Body of pancreas (tissue), 4 donors: ENCODE results near the gene SPIN3. TPM values are rescaled to one million over a fixed set of nuclear protein-coding genes. Genes with fewer than 3 reads are reported as not detected.
A peak's percentile ranks its signal among the peaks of the same experiment; 100 is the strongest.
"Not testable (repeated sequence)": the region's sequence is repeated elsewhere in the genome, so short reads cannot be mapped to it uniquely, and the experiment has no call there.

Experiments used
- ATAC-seq: fragments of 150-250 bp; one replicate; pipeline ENCODE4 v1.9.1; 2016
- DNase-seq, 4 donors: peaks; one replicate each; pipeline ENCODE4 v3.0.0-alpha.2; 2019
- H3K27ac ChIP-seq, 4 donors: fragments of 200-600 bp; sonication (generic); 1 replicate in 3 of 4; 2 replicates in 1 of 4; pipeline versions ENCODE4 v1.5.1 to v1.6.1; 2016 to 2019; ENCODE audit warnings: mild to moderate bottlenecking in 1 of 4, mixed read lengths in 1 of 4, moderate library complexity in 1 of 4
- H3K27me3 ChIP-seq, 2 donors: fragments of 200-600 bp; sonication (generic); one replicate each; pipeline ENCODE4 v1.6.0; 2016; ENCODE audit warnings: mild to moderate bottlenecking in 1 of 2
- H3K36me3 ChIP-seq, 2 donors: fragments of 200-600 bp; sonication (generic); replicated peaks in 1 of 2; 2 replicates each; pipeline ENCODE4 v1.5.1; 2016; ENCODE audit warnings: low read depth in 2 of 2; ENCODE audit not compliant: insufficient read depth in 1 of 2
- H3K4me1 ChIP-seq: fragments of 200-600 bp; sonication (generic); one replicate; pipeline ENCODE4 v1.6.0; 2016
- H3K4me3 ChIP-seq, 2 donors: fragments of 200-600 bp; sonication (generic); 1 replicate in 1 of 2; 2 replicates in 1 of 2; pipeline ENCODE4 v1.5.1; 2016 to 2019
- H3K9me3 ChIP-seq, 3 donors: fragments of 200-600 bp; sonication (generic); 1 replicate in 2 of 3; 2 replicates in 1 of 3; pipeline ENCODE4 v1.5.1; 2016
- POLR2A ChIP-seq, 3 donors: fragments of 450-650 bp; IDR thresholded peaks; one replicate each; pipeline ENCODE4 v1.6.1; 2016; ENCODE audit warnings: antibody characterized with exemption in 3 of 3, mild to moderate bottlenecking in 2 of 3
- WGBS, 2 donors: methylation state at CpG; one replicate each; pipeline ENCODE4 v1.1.5; 2017; 5-methylcytosine and 5-hydroxymethylcytosine counted together
- intact Hi-C: fragments of 100-400 bp; cut with DNase I; formaldehyde crosslinking; loops from one replicate; pipeline ENCODE4 v1.15.1; 2023
- total RNA-seq, 2 donors: library from RNA; depleted of rRNA; stranded (reverse); fragments of >200 nt; gene quantifications; one replicate each; pipeline ENCODE4 v1.1.0, GENCODE V29; 2016
- TF ChIP-seq, protein P1 (sequence below), 7 experiments: fragments of 450-650 bp in 4 of 7; fragments of 200-600 bp in 3 of 7; sonication (generic) in 3 of 7; IDR thresholded peaks; one replicate each; pipeline ENCODE4 v1.5.1; 2016 to 2019; ENCODE audit warnings: antibody characterized with exemption in 7 of 7

SPIN3 gene
- 10 to 100 TPM; 13.2 to 19.1 TPM for total RNA-seq

DNA sequence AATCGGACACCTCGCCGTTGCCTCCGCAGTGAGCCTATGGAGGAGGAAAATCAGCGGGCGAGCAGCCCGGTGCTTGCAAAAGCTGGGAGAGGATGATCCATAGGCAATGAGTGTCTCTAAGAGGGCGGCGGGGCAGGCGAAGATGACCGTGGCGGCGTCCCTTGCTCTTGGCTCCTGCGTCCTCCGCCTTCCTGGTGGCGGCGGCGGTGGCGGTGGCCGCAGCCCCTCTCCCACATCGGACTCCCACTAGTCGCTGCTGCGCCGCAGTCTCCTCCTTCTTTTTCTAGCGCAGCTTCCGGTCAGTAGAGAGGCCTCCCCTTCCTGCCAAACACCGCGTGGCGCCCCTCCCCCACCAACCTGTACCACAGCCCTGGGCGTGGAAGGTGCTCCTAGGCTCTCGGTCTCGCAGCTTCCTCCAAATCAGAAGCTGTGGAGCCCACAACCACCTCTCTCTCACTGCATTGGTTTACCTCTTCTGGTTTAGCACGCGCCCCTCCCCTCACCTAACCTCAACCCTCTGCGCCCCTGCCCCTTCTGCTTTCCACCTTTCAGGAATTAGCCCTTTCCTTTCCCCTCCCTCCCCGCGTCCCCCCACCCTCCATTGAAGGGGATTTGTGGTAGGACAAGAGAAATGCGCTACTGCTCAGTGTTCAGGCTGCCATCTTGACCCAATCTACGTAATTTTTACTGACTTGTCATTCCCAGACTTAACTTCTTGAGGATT lies at the start of gene SPIN3:
Gene SPIN3, minus strand, starts transcription at position 271 of the 724 bp plus-strand sequence. CDS start 594 bp downstream, outside the sequence.
- ATAC-seq = peak; percentile 97
- Histone ChIP-seq H3K4me1 (peaks cover 13% of the 10 kb centered on the region), H3K36me3 (no peaks in the 10 kb centered on the region), H3K27ac (peak within 1 kb of the TSS; percentile 58 to 83 (median 70)), H3K27me3 (no peaks in the 10 kb centered on the region), H3K9me3 (no peaks in the 10 kb centered on the region), H3K4me3 (peak within 1 kb of the TSS; percentile 47 to 56)
- TF ChIP-seq POLR2A (IDR thresholded peaks at IDR 0.05) = peak; percentile 48 to 81 (median 79)
- TF ChIP-seq, protein P1, sequence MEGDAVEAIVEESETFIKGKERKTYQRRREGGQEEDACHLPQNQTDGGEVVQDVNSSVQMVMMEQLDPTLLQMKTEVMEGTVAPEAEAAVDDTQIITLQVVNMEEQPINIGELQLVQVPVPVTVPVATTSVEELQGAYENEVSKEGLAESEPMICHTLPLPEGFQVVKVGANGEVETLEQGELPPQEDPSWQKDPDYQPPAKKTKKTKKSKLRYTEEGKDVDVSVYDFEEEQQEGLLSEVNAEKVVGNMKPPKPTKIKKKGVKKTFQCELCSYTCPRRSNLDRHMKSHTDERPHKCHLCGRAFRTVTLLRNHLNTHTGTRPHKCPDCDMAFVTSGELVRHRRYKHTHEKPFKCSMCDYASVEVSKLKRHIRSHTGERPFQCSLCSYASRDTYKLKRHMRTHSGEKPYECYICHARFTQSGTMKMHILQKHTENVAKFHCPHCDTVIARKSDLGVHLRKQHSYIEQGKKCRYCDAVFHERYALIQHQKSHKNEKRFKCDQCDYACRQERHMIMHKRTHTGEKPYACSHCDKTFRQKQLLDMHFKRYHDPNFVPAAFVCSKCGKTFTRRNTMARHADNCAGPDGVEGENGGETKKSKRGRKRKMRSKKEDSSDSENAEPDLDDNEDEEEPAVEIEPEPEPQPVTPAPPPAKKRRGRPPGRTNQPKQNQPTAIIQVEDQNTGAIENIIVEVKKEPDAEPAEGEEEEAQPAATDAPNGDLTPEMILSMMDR (IDR thresholded peaks at IDR 0.05) = no peak
- DNase-seq = peak; percentile 84 to 91 (median 88)
- WGBS, 2 donors = 0 to 7% methylated on average over 9 to 26 of the region's 39 CpGs
- intact Hi-C loops = no loop called here

DNA sequence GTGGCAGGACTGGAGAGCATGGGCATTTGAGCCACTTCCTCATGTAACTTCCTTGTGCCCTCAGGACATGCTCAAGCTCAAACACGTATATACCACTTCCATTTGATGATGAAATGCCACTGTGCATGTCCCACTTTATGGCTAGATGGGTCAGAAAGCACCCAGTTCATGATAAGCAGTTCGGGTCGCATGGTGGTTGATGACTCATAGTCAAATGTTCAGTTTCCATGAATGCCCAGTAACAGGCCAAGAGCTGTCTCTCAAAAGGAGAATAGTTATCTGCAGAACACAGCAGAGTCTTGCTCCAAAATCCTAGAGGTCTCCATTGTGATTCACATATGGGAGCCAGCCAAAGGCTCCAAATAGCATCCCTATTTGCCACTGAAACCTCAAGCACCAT lies 48.9 kb upstream of the SPIN3 start:
- 61% methylated on average over 3 of the region's 3 CpGs; no CpG with 5 or more reads in 1 of the 2 donors for WGBS, 2 donors
- H3K36me3 ChIP-seq = no peaks in the 10 kb centered on the region
- DNase-seq (no peak), ATAC-seq (no peak)
- H3K27ac ChIP-seq = no peak overlapping the region
- H3K27me3 ChIP-seq = no peaks in the 10 kb centered on the region
- H3K4me3 ChIP-seq = no peak overlapping the region
- no peaks in the 10 kb centered on the region for H3K9me3 ChIP-seq
- TF ChIP-seq, protein P1 (IDR thresholded peaks at IDR 0.05) = no peak
- no peak for TF ChIP-seq POLR2A (IDR thresholded peaks at IDR 0.05)
- H3K4me1 ChIP-seq = no peaks in the 10 kb centered on the region
- intact Hi-C loops = no loop called here

DNA sequence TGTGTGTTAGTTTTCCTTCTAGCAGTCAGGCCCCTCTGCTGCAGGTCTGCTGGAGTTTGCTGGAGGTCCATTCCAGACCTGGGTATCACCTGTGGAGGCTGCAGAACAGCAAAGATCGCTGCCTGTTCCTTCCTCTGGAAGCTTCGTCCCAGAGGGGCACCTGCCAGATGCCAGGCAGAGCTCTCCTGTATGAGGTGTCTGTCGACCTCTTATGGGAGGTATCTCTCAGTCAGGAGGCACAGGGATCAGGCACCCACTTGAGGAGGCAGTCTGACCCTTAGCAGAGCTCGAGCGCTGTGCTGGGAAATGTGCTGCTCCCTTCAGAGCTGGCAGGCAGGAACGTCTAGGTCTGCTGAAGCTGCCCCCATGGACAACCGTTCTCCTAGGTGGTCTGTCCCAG lies 41.9 kb upstream of the SPIN3 start:
- H3K4me3 ChIP-seq, H3K9me3 ChIP-seq, H3K27ac ChIP-seq, H3K36me3 ChIP-seq, ATAC-seq, H3K27me3 ChIP-seq, intact Hi-C loops, H3K4me1 ChIP-seq, DNase-seq: not testable (repeated sequence)
- WGBS, 2 donors = 50 to 79% methylated on average over 3 to 7 of the region's 7 CpGs

DNA sequence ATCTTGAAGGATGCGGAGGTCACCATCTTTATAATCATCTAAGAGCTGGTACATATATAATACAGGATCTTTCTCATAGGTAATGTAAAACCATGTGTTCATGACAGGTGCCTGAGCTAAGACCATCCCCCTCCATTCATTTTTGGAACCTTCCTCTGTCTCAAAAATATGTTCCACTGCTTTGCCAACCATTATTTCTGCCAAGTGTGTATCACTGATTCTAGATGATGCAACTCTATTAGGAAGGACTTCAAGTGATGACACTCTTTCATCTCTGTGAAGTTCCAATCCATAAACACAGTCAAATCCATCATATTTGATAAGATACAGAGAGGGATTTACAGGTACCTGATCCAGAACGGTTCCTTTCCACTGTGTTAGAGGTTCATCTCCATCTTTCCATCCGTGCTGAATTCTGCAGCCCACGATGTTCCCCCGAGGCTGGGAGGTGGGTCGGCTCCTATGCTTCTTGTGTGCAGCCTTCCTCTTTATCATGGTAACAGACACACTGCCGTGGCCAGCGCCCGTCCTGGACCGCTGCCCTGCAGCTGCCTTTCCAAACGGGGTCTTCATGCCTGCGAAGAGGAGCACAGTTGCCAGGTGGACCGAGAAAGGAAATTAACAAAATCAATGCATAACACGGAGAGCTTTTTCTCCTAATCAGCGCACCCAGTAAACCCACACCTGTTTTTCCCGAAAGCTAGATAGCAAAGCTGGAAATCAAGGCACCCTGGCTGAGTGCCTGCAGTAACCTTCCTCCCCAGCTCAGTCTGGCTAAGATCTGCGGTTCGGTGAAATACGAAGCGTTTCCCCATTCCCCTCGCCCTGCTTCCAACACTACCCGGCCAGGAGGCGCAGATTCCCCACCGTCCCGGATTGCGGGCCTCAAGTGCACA lies 718 bp downstream of the SPIN3 start:
- WGBS, 2 donors = 8 to 15% methylated on average over 12 to 26 of the region's 26 CpGs

More for the DNA sequence above, 718 bp downstream of the SPIN3 start:
- H3K4me1 ChIP-seq = peaks cover 13% of the 10 kb centered on the region
- no peaks in the 10 kb centered on the region for H3K9me3 ChIP-seq
- no peak for TF ChIP-seq POLR2A (IDR thresholded peaks at IDR 0.05)
- TF ChIP-seq, protein P1 (IDR thresholded peaks at IDR 0.05) = no peak
- H3K27ac ChIP-seq = peak overlapping the region in 3 of 4 donors; percentile 64 to 83 (median 76)
- ATAC-seq = no peak
- H3K4me3 ChIP-seq = peak overlapping the region; percentile 47 to 56
- DNase-seq = peak in 1 of 4 donors; percentile 11
- no peaks in the 10 kb centered on the region for H3K27me3 ChIP-seq
- H3K36me3 ChIP-seq = no peaks in the 10 kb centered on the region
- intact Hi-C loops = no loop called here
